H9 (cell line): ENCODE data around the gene ADAMTSL5. TPM values are rescaled to one million over a fixed set of nuclear protein-coding genes. Genes with fewer than 3 reads are reported as not detected.

Experiments
- DNase-seq: peaks from one replicate; pipeline ENCODE4 v3.0.0-alpha.2; 2017
- H2AFZ ChIP-seq: one replicate; pipeline ENCODE4 v1.6.1; 2013; ENCODE audit warnings: mild to moderate bottlenecking, low read length, control low read depth, moderate library complexity
- H2AK5ac ChIP-seq: 2 replicates; pipeline ENCODE4 v1.6.1; 2013; ENCODE audit warnings: low read length, control low read depth, mixed read lengths; ENCODE audit not compliant: insufficient read length
- H2BK120ac ChIP-seq: one replicate; pipeline ENCODE4 v1.6.1; 2013; ENCODE audit warnings: low read depth, mild to moderate bottlenecking, low read length, control low read depth, inconsistent platforms; ENCODE audit not compliant: poor library complexity, severe bottlenecking
- H2BK12ac ChIP-seq: 2 replicates; pipeline ENCODE4 v1.6.1; 2013; ENCODE audit warnings: low read length, control low read depth, mixed read lengths, low read depth; ENCODE audit not compliant: insufficient read length
- H2BK15ac ChIP-seq: 2 replicates; pipeline ENCODE4 v1.6.1; 2013; ENCODE audit warnings: low read depth, low read length, control low read depth
- H2BK20ac ChIP-seq: one replicate; pipeline ENCODE4 v1.6.1; 2013; ENCODE audit warnings: low read depth, mild to moderate bottlenecking, low read length, control low read depth, inconsistent platforms; ENCODE audit not compliant: poor library complexity, severe bottlenecking
- H2BK5ac ChIP-seq: 2 replicates; pipeline ENCODE4 v1.6.1; 2013; ENCODE audit warnings: low read length, control low read depth, mixed read lengths; ENCODE audit not compliant: insufficient read length
- H3K14ac ChIP-seq: 2 replicates; pipeline ENCODE4 v1.6.1; 2013; ENCODE audit warnings: low read length, control low read depth; ENCODE audit not compliant: insufficient read depth
- H3K18ac ChIP-seq: 2 replicates; pipeline ENCODE4 v1.6.1; 2013; ENCODE audit warnings: low read depth, mild to moderate bottlenecking, mixed read lengths, low read length, control low read depth; ENCODE audit not compliant: insufficient read length
- H3K23ac ChIP-seq: 2 replicates; pipeline ENCODE4 v1.6.1; 2013; ENCODE audit warnings: low read length, control low read depth, mixed read lengths, low read depth; ENCODE audit not compliant: insufficient read length
- H3K23me2 ChIP-seq: 2 replicates; pipeline ENCODE4 v1.6.1; 2013; ENCODE audit warnings: low read depth, mild to moderate bottlenecking, mixed read lengths, low read length, control low read depth; ENCODE audit not compliant: insufficient read length, poor library complexity, severe bottlenecking
- H3K27ac ChIP-seq: 2 replicates; pipeline ENCODE4 v1.5.1; 2013; ENCODE audit warnings: low read length, control low read depth, mixed read lengths, low read depth; ENCODE audit not compliant: insufficient read length
- H3K27me3 ChIP-seq: 2 replicates; pipeline ENCODE4 v1.6.1; 2013; ENCODE audit warnings: low read length, control low read depth, inconsistent platforms; ENCODE audit not compliant: insufficient read depth
- H3K4ac ChIP-seq: 2 replicates; pipeline ENCODE4 v1.6.1; 2013; ENCODE audit warnings: low read depth, mild to moderate bottlenecking, control low read depth, inconsistent platforms, low read length, moderate library complexity
- H3K4me1 ChIP-seq: 2 replicates; pipeline ENCODE4 v1.6.1; 2013; ENCODE audit warnings: low read length, control low read depth, inconsistent platforms; ENCODE audit not compliant: insufficient read depth
- H3K4me2 ChIP-seq: 2 replicates; pipeline ENCODE4 v1.6.1; 2013; ENCODE audit warnings: low read length, control low read depth, mixed read lengths; ENCODE audit not compliant: insufficient read length, insufficient read depth
- H3K56ac ChIP-seq: 2 replicates; pipeline ENCODE4 v1.6.1; 2013; ENCODE audit warnings: low read depth, mild to moderate bottlenecking, mixed read lengths, low read length, control low read depth; ENCODE audit not compliant: insufficient read length
- H3K79me1 ChIP-seq: 2 replicates; pipeline ENCODE4 v1.6.1; 2013; ENCODE audit warnings: low read depth, mild to moderate bottlenecking, moderate library complexity, low read length, control low read depth, inconsistent platforms; ENCODE audit not compliant: insufficient read depth, poor library complexity, severe bottlenecking
- H3K79me2 ChIP-seq: 2 replicates; pipeline ENCODE4 v1.6.1; 2013; ENCODE audit warnings: low read length, control low read depth, inconsistent platforms; ENCODE audit not compliant: insufficient read depth
- H3K9ac ChIP-seq: 2 replicates; pipeline ENCODE4 v1.6.1; 2013; ENCODE audit warnings: low read length, control low read depth, mixed read lengths; ENCODE audit not compliant: insufficient read length; ENCODE audit errors: extremely low read depth
- H3K9me3 ChIP-seq: one replicate; pipeline ENCODE4 v1.6.1; 2013; ENCODE audit warnings: low read depth, low read length, inconsistent platforms; ENCODE audit not compliant: control insufficient read depth
- H3T11ph ChIP-seq: one replicate; pipeline ENCODE4 v1.6.1; 2013; ENCODE audit warnings: mild to moderate bottlenecking, low read length, control low read depth, inconsistent platforms
- H4K20me1 ChIP-seq: one replicate; pipeline ENCODE4 v1.6.1; 2013; ENCODE audit not compliant: control insufficient read depth, insufficient read length, insufficient read depth
- H4K5ac ChIP-seq: 2 replicates; pipeline ENCODE4 v1.6.1; 2013; ENCODE audit warnings: low read depth, mild to moderate bottlenecking, mixed read lengths, low read length, control low read depth; ENCODE audit not compliant: insufficient read length
- H4K8ac ChIP-seq: replicated peaks from 2 replicates; pipeline ENCODE4 v1.6.1; 2013; ENCODE audit warnings: low read length, control low read depth, mixed read lengths, low read depth; ENCODE audit not compliant: insufficient read length
- H4K91ac ChIP-seq: 2 replicates; pipeline ENCODE4 v1.6.1; 2013; ENCODE audit warnings: low read depth, mild to moderate bottlenecking, moderate library complexity, mixed read lengths, low read length, control low read depth; ENCODE audit not compliant: insufficient read length
- H3K27ac Mint-ChIP-seq, 3 experiments: 2 replicates in 2 of 3; 3 replicates in 1 of 3; pipeline ENCODE4 v1.8.0; 2020 to 2021; ENCODE audit warnings: mixed read lengths in 3 of 3, mild to moderate bottlenecking in 1 of 3, moderate library complexity in 1 of 3
- H3K27me3 Mint-ChIP-seq: 2 replicates; pipeline ENCODE4 v1.8.0; 2021; ENCODE audit warnings: low read depth, mild to moderate bottlenecking, moderate library complexity, mixed read lengths
- H3K36me3 Mint-ChIP-seq, 3 experiments: 2 replicates in 2 of 3; 3 replicates in 1 of 3; pipeline ENCODE4 v1.8.0; 2020 to 2021; ENCODE audit warnings: low read depth in 3 of 3, mixed read lengths in 3 of 3; ENCODE audit not compliant: insufficient read depth in 1 of 3
- H3K4me1 Mint-ChIP-seq, 2 experiments: 2 replicates each; pipeline ENCODE4 v1.8.0; 2020; ENCODE audit warnings: mixed read lengths in 2 of 2
- H3K4me3 Mint-ChIP-seq, 2 experiments: 2 replicates in 1 of 2; 3 replicates in 1 of 2; pipeline ENCODE4 v1.8.0; 2020 to 2021; ENCODE audit warnings: mild to moderate bottlenecking in 2 of 2, mixed read lengths in 2 of 2, moderate library complexity in 1 of 2
- H3K9me3 Mint-ChIP-seq, 2 experiments: 2 replicates in 1 of 2; 3 replicates in 1 of 2; pipeline ENCODE4 v1.8.0; 2020; ENCODE audit warnings: mild to moderate bottlenecking in 2 of 2, mixed read lengths in 2 of 2, moderate library complexity in 1 of 2
- CTCF ChIP-seq: fragments of 200-600 bp; sonication (generic); conservative IDR thresholded peaks from 3 replicates; pipeline ENCODE4 v1.8.0; 2021; ENCODE audit warnings: antibody characterized with exemption, mild to moderate bottlenecking
- WGBS: extraction: QIAGEN DNeasy Blood & Tissue Kit; methylation state at CpG from one replicate; pipeline ENCODE4 v1.1.7; 2013; ENCODE audit warnings: missing lambda C conversion rate, low lambda C conversion rate, mixed read lengths; ENCODE audit not compliant: insufficient read length; ENCODE audit errors: extremely low coverage; 5-methylcytosine and 5-hydroxymethylcytosine counted together
- total RNA-seq: library from RNA; stranded (reverse); gene quantifications from 2 replicates; pipeline ENCODE4 v1.2.1, GENCODE V29; 2021

ADAMTSL5 gene
- total RNA-seq, 1 experiment from 2014 or later, result 1.5 TPM

- Mint-ChIP-seq H3K27me3 (peaks cover 53% of the 10 kb centered on the region), H3K27ac (no peak overlapping the region), H3K4me1 (peaks cover 4 to 17% of the 10 kb centered on the region in 2 experiments), H3K9me3 (no peaks in the 10 kb centered on the region; a peak in 1 of 5 replicates), H3K36me3 (no peaks in the 10 kb centered on the region; a peak in 1 of 7 replicates), H3K4me3 (peak overlapping the region in 1 of 2 experiments; percentile 85; a peak in 1 of 5 replicates)
- Histone ChIP-seq H2BK20ac (no peak overlapping the region), H3K56ac (no peak overlapping the region), H2AFZ (no peak overlapping the region), H2BK12ac (no peak overlapping the region), H2BK120ac (no peak overlapping the region), H3K4me2 (no peak overlapping the region), H3K4ac (no peak overlapping the region), H4K8ac (no peak overlapping the region), H3K4me1 (no peaks in the 10 kb centered on the region), H2AK5ac (no peak overlapping the region), H2BK15ac (no peak overlapping the region), H3K9me3 (no peaks in the 10 kb centered on the region), H3K79me2 (no peaks in the 10 kb centered on the region), H3T11ph (no peak overlapping the region), H3K23ac (no peak overlapping the region), H3K79me1 (no peaks in the 10 kb centered on the region), H3K27me3 (peaks cover 3% of the 10 kb centered on the region; the same call in 1 of the 2 replicates), H4K20me1 (no peaks in the 10 kb centered on the region), H3K18ac (no peak overlapping the region), H3K14ac (no peak overlapping the region), H3K27ac (no peak overlapping the region), H4K91ac (no peak overlapping the region), H3K9ac (no peak overlapping the region), H3K23me2 (peaks cover 9% of the 10 kb centered on the region), H2BK5ac (no peak overlapping the region), H4K5ac (no peak overlapping the region)
- DNase-seq, result no peak
- WGBS, result no CpG with 5 or more reads among the region's 10 CpGs
- no peak for TF ChIP-seq CTCF
Measured at GRCh38 chr19:1492474-1493006, 20.3 kb downstream of the ADAMTSL5 start.
